GM06990 (cell line): ENCODE measurements around the gene CETP.
"Not testable (repeated sequence)": the region's sequence is repeated elsewhere in the genome, so short reads cannot be mapped to it uniquely, and the experiment has no call there.

Source experiments
- DNase-seq: peaks from one replicate; pipeline ENCODE4 v3.0.0-alpha.2; 2011; ENCODE audit not compliant: insufficient read length; ENCODE audit errors: extremely low read depth
- H3K27me3 ChIP-seq: replicated peaks from 2 replicates; pipeline ENCODE4 v1.6.0; 2011; ENCODE audit warnings: low read length; ENCODE audit not compliant: control insufficient read depth, insufficient read depth
- H3K36me3 ChIP-seq: 2 replicates; pipeline ENCODE4 v1.5.1; 2011; ENCODE audit warnings: low read length; ENCODE audit not compliant: control insufficient read depth, insufficient read depth
- H3K4me3 ChIP-seq: replicated peaks from 2 replicates; pipeline ENCODE4 v1.5.1; 2011; ENCODE audit warnings: low read depth, mild to moderate bottlenecking, control low read depth, low read length
- CTCF ChIP-seq: IDR thresholded peaks from 2 replicates; pipeline ENCODE4 v1.5.1; 2011; ENCODE audit warnings: low read length, control low read depth, mild to moderate bottlenecking, inconsistent platforms; ENCODE audit not compliant: insufficient read depth, poor library complexity, severe bottlenecking

CETP gene

GRCh38 chr16:56932721-56933619 is 28.8 kb upstream of the CETP start:
- H3K27me3 ChIP-seq: no peaks in the 10 kb centered on the region
- peak overlapping the region; percentile 84 for H3K4me3 ChIP-seq
- peak; percentile 72 for DNase-seq
- peaks cover 6% of the 10 kb centered on the region for H3K36me3 ChIP-seq
- TF ChIP-seq CTCF: no peak

- no peak for DNase-seq
- no peak for TF ChIP-seq CTCF
- Histone ChIP-seq H3K36me3 (peaks cover 14% of the 10 kb centered on the region), H3K4me3 (peak overlapping the region; percentile 84), H3K27me3 (no peaks in the 10 kb centered on the region)
Measured at GRCh38 chr16:56933828-56934598, 27.7 kb upstream of the CETP start.

DNA sequence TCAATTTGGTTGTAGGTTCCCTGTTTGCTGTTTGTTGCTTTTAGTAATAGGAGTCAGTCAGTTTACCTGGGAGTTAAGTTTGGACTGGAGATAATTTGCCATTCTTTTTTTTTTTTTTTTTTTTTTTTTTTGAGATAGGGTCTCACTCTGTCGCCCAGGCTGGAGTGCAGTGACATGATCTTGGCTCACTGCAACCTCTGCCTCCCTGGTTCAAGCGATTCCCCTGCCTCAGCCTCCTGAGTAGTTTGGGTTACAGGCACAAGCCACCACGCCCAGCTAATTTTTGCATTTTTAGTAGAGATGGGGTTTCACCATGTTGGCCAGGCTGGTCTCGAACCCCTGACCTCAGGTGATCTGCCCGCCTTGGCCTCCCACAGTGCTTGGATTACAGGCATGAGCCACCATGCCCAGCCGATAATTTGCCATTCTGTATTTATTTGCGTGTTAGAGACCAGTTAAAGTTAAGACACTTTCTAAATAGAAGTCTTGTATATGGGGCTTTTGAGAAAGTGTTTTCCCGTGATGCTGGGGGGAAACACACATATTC is 27.1 kb upstream of the CETP start:
- DNase-seq, H3K27me3 ChIP-seq: not testable (repeated sequence)
- H3K36me3 ChIP-seq: peaks cover 18% of the 10 kb centered on the region
- peak overlapping the region; percentile 84 for H3K4me3 ChIP-seq

GRCh38 chr16:56935201-56935600 is 26.5 kb upstream of the CETP start:
- TF ChIP-seq CTCF: no peak

DNA sequence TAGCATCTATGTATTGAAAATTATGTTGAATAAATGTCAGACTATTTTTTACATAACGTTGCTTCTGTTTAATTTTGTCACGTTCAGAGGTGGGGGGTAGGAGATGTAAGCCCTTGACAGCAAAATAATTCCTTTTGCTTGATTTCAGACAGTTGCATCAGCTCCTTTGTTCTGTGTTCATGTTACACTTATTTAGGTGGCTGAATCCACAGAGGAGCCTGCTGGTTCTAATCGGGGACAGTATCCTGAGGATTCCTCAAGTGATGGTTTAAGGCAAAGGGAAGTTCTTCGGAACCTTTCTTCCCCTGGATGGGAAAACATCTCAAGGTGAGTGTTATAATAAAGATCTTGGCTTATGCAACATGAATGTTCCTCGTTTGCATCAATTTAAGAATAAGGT is 25.3 kb upstream of the CETP start:
- peaks cover 26% of the 10 kb centered on the region for H3K36me3 ChIP-seq
- H3K27me3 ChIP-seq: no peaks in the 10 kb centered on the region
- DNase-seq: no peak
- no peak for TF ChIP-seq CTCF
- peak overlapping the region; percentile 34; the same call in 1 of the 2 replicates for H3K4me3 ChIP-seq

More at GRCh38 chr16:56935201-56935600, 26.5 kb upstream of the CETP start:
- no peak for DNase-seq
- Histone ChIP-seq H3K36me3 (peaks cover 22% of the 10 kb centered on the region), H3K4me3 (peak overlapping the region; percentile 84), H3K27me3 (no peaks in the 10 kb centered on the region)

- Histone ChIP-seq H3K27me3 (no peaks in the 10 kb centered on the region), H3K4me3 (no peak overlapping the region; the same call in 1 of the 2 replicates), H3K36me3 (peaks cover 29% of the 10 kb centered on the region)
- TF ChIP-seq CTCF: no peak
- DNase-seq: no peak
Measured at GRCh38 chr16:56936950-56937349, 24.8 kb upstream of the CETP start.
